Chondrocyte (in vitro differentiated cells): ENCODE measurements around the gene CHL1. TPM values are rescaled to one million over a fixed set of nuclear protein-coding genes. Genes with fewer than 3 reads are reported as not detected.

Source experiments
- DNase-seq: peaks from one replicate; pipeline ENCODE4 v3.0.0; 2021; ENCODE audit warnings: mixed read lengths, low spot score
- H3K27ac Mint-ChIP-seq: one replicate; pipeline ENCODE4 v1.8.0; 2021; ENCODE audit warnings: mild to moderate bottlenecking, moderate library complexity, mixed read lengths; ENCODE audit not compliant: unreplicated experiment
- H3K27me3 Mint-ChIP-seq: 2 replicates; pipeline ENCODE4 v1.8.0; 2021; ENCODE audit warnings: low read depth, mixed read lengths
- H3K36me3 Mint-ChIP-seq: 2 replicates; pipeline ENCODE4 v1.8.0; 2021; ENCODE audit warnings: low read depth, mixed read lengths
- H3K4me1 Mint-ChIP-seq: 2 replicates; pipeline ENCODE4 v1.8.0; 2021; ENCODE audit warnings: low read depth, mild to moderate bottlenecking, mixed read lengths
- H3K4me3 Mint-ChIP-seq: one replicate; pipeline ENCODE4 v1.8.0; 2021; ENCODE audit warnings: mild to moderate bottlenecking, moderate library complexity, mixed read lengths; ENCODE audit not compliant: unreplicated experiment
- H3K9me3 Mint-ChIP-seq: 2 replicates; pipeline ENCODE4 v1.8.0; 2021; ENCODE audit warnings: low read depth, mixed read lengths
- total RNA-seq: library from RNA; stranded (reverse); gene quantifications from 3 replicates; pipeline ENCODE4 v1.2.1, GENCODE V29; 2021
- TF ChIP-seq, protein P1 (sequence below): fragments of 200-600 bp; sonication (generic); IDR thresholded peaks from 2 replicates; pipeline ENCODE4 v1.5.0; 2021; ENCODE audit warnings: antibody characterized with exemption, mild to moderate bottlenecking, moderate library complexity

The CHL1 gene
- total RNA-seq, 1 donor from 2014 or later = not detected

DNA sequence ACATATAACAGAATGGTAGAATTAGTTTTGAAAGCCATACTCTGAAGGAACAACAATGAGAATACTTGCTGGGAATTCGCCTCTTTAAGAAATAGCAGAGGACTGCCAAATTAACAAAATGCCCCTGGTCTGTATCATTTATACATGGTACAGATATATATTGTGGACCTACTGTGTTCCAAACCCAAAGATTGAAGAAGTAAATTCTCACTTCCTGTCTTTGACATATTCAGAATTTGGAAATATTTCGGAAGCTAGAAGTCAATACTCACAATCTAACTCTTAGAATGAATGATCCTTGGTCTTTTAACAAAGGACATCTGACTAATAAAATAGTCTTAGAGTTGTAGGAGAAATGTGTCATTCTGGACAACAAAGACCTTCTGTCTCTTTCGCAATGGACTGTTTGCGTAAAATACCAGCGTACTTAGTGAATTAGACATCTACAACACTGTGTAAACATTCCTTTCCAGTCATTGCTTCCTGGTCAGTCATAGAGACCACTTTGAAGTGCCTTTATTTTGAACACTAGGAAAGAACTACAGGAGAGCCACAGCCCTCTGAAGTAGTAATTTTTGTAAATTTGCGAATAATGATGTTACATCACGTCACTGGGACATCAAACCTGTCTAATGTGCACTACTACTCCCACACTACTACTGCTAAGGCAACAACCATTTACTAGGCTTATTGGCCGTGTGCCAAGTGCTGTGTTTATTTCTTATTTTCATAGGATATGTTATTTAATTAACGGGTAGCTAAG, 68.0 kb downstream of the CHL1 start:
- H3K4me1 Mint-ChIP-seq = no peaks in the 10 kb centered on the region
- TF ChIP-seq, protein P1, sequence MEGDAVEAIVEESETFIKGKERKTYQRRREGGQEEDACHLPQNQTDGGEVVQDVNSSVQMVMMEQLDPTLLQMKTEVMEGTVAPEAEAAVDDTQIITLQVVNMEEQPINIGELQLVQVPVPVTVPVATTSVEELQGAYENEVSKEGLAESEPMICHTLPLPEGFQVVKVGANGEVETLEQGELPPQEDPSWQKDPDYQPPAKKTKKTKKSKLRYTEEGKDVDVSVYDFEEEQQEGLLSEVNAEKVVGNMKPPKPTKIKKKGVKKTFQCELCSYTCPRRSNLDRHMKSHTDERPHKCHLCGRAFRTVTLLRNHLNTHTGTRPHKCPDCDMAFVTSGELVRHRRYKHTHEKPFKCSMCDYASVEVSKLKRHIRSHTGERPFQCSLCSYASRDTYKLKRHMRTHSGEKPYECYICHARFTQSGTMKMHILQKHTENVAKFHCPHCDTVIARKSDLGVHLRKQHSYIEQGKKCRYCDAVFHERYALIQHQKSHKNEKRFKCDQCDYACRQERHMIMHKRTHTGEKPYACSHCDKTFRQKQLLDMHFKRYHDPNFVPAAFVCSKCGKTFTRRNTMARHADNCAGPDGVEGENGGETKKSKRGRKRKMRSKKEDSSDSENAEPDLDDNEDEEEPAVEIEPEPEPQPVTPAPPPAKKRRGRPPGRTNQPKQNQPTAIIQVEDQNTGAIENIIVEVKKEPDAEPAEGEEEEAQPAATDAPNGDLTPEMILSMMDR = no peak
- H3K27me3 Mint-ChIP-seq = no peaks in the 10 kb centered on the region
- peaks cover 9% of the 10 kb centered on the region for H3K9me3 Mint-ChIP-seq
- no peak for DNase-seq
- no peak overlapping the region for H3K27ac Mint-ChIP-seq
- no peaks in the 10 kb centered on the region for H3K36me3 Mint-ChIP-seq
- no peak overlapping the region for H3K4me3 Mint-ChIP-seq

DNA sequence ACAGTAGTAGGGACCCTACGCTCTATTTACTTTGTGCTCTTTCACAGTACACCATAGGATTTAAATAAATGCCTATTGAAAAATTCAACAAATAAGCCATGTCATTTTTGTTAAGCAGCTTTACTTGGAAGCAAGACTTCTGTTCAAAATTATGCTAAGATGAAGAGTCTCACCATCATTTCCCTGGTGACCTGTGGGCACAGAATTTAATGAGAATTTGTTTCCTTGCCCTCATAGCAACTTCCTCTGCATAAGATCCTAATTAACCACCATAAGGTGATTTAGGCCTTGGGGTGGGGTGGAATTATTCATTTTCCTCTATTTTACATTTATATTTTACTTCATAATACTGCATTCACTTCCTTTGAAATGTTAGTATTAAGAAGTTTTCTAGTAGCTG, 70.5 kb downstream of the CHL1 start:
- Mint-ChIP-seq H3K9me3 (peaks cover 9% of the 10 kb centered on the region), H3K27ac (no peak overlapping the region), H3K4me3 (no peak overlapping the region), H3K4me1 (no peaks in the 10 kb centered on the region), H3K27me3 (no peaks in the 10 kb centered on the region), H3K36me3 (no peaks in the 10 kb centered on the region)
- no peak for DNase-seq
- TF ChIP-seq, protein P1 = no peak

DNA sequence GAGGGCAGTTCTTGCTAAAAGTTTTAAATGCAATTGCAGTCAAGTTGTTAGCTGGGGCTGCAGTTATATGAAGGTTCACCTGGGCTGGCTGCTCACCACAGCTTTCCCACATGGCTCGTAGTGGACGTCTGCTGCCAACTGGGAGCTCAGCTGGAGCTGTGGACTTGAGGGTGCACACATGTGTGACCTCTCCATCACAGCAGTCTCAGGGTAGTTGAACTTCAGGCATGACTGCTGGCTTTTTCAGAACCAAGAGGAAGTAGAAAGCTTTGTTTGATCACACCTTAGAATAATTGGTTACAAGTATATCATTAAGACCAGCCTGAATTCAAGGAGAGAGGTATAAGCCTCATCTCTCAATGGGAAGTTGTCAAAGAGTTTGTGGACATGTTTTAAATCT, 74.1 kb downstream of the CHL1 start:
- peaks cover 5% of the 10 kb centered on the region for H3K27me3 Mint-ChIP-seq
- TF ChIP-seq, protein P1 = no peak

DNA sequence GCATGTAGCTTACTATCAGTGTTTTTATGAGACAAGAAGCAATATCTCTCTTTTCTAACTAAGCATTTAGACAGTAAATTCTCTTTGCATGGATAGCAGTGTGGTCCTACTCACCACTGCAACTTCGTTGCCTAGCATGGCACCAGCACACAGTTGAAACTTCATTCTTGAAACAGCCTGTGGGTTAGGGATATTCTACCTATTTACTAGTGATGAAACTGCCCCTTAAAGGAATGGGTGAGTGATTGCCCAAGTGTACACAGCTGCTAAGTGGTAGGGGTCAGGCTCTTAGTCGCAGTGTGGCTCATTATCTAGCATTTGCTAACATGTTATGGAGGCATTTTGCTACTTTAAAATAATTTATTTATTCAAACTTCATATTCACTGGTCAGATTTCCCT, 78.4 kb downstream of the CHL1 start:
- peaks cover 9% of the 10 kb centered on the region for H3K27me3 Mint-ChIP-seq
- no peak for DNase-seq
- TF ChIP-seq, protein P1 = no peak
- H3K9me3 Mint-ChIP-seq = no peaks in the 10 kb centered on the region
- H3K4me3 Mint-ChIP-seq = no peak overlapping the region
- H3K4me1 Mint-ChIP-seq = no peaks in the 10 kb centered on the region
- H3K36me3 Mint-ChIP-seq = no peaks in the 10 kb centered on the region
- no peak overlapping the region for H3K27ac Mint-ChIP-seq

More for the DNA sequence above, 74.1 kb downstream of the CHL1 start:
- Mint-ChIP-seq H3K4me1 (no peaks in the 10 kb centered on the region), H3K36me3 (no peaks in the 10 kb centered on the region), H3K27ac (no peak overlapping the region), H3K4me3 (no peak overlapping the region), H3K9me3 (no peaks in the 10 kb centered on the region)
- DNase-seq = no peak

DNA sequence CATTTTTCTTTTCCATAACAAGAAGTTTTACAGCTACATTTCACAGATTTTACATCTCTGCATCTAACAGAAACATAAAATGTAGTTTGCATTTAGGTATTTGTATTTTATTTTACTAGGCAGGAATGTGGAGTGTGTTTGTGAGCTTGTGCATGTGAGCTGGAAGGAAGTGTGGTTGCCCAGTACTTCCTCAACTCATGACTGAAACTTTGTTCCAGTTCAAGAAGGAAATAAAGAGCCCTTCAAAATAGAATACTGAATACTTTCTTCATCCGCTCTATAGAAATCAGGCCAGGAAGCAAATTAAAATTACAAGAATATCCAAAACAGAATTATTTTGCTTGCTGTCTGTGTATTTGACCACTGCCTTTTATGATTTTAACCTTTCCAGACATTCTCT, 81.3 kb downstream of the CHL1 start:
- Mint-ChIP-seq H3K4me3 (no peak overlapping the region), H3K9me3 (peaks cover 5% of the 10 kb centered on the region), H3K27me3 (peaks cover 8% of the 10 kb centered on the region), H3K36me3 (no peaks in the 10 kb centered on the region), H3K27ac (no peak overlapping the region), H3K4me1 (no peaks in the 10 kb centered on the region)
- DNase-seq = no peak
- TF ChIP-seq, protein P1 = no peak
